Fibroblast of lung (primary cell): ENCODE results near the gene PDP2. TPM values are rescaled to one million over a fixed set of nuclear protein-coding genes. Genes with fewer than 3 reads are reported as not detected.

ENCODE experiments used
- DNase-seq, 2 donors: peaks; one replicate each; pipeline versions ENCODE4 v3.0.0 to v3.0.0-alpha.2; 2010; ENCODE audit warnings: low read depth in 2 of 2
- H2AFZ ChIP-seq: 2 replicates; pipeline ENCODE4 v1.5.1; 2012; ENCODE audit warnings: low read length, control low read depth, inconsistent platforms
- H3K27ac ChIP-seq: 2 replicates; pipeline ENCODE4 v1.5.1; 2011; ENCODE audit warnings: low read length, control low read depth; ENCODE audit not compliant: insufficient read depth
- H3K27me3 ChIP-seq: 2 replicates; pipeline ENCODE4 v1.5.1; 2011; ENCODE audit warnings: mild to moderate bottlenecking, low read length; ENCODE audit not compliant: control insufficient read depth, insufficient read depth
- H3K36me3 ChIP-seq: 2 replicates; pipeline ENCODE4 v1.5.1; 2011; ENCODE audit warnings: low read length; ENCODE audit not compliant: control insufficient read depth, insufficient read depth
- H3K4me1 ChIP-seq: 2 replicates; pipeline ENCODE4 v1.5.1; 2011; ENCODE audit warnings: low read length; ENCODE audit not compliant: control insufficient read depth, insufficient read depth; ENCODE audit errors: extremely low read depth
- H3K4me2 ChIP-seq: 2 replicates; pipeline ENCODE4 v1.5.1; 2011; ENCODE audit warnings: low read length, control low read depth; ENCODE audit not compliant: insufficient read depth; ENCODE audit errors: extremely low read depth
- H3K4me3 ChIP-seq, 4 experiments: fragments of 200-600 bp in 1 of 4; sonication (generic) in 1 of 4; replicated peaks in 1 of 4; 2 replicates each; pipeline ENCODE4 v1.5.1; 2011 to 2016; ENCODE audit warnings: low read length in 4 of 4, low read depth in 3 of 4, mild to moderate bottlenecking in 3 of 4, control low read depth in 2 of 4, inconsistent platforms in 1 of 4, mixed read lengths in 1 of 4; ENCODE audit not compliant: insufficient read depth in 1 of 4; ENCODE audit errors: control extremely low read depth in 1 of 4
- H3K79me2 ChIP-seq: 2 replicates; pipeline ENCODE4 v1.5.1; 2012; ENCODE audit warnings: mild to moderate bottlenecking, low read length, inconsistent platforms; ENCODE audit not compliant: control insufficient read depth, insufficient read depth
- H3K9ac ChIP-seq: 2 replicates; pipeline ENCODE4 v1.5.1; 2011; ENCODE audit warnings: mild to moderate bottlenecking, low read length, control low read depth; ENCODE audit not compliant: insufficient read depth
- H3K9me3 ChIP-seq: 2 replicates; pipeline ENCODE4 v1.5.1; 2012; ENCODE audit warnings: low read depth, low read length; ENCODE audit not compliant: control insufficient read depth, insufficient read depth
- H4K20me1 ChIP-seq: 2 replicates; pipeline ENCODE4 v1.5.1; 2011; ENCODE audit warnings: low read length; ENCODE audit not compliant: control insufficient read depth, insufficient read depth; ENCODE audit errors: extremely low read depth
- CTCF ChIP-seq, 2 donors: IDR thresholded peaks in 1 of 2; conservative IDR thresholded peaks in 1 of 2; 1 replicate in 1 of 2; 2 replicates in 1 of 2; pipeline ENCODE4 v1.5.1; 2011 to 2012; ENCODE audit warnings: low read length in 2 of 2, control low read depth in 1 of 2, inconsistent platforms in 1 of 2, low read depth in 1 of 2, mild to moderate bottlenecking in 1 of 2
- EZH2 ChIP-seq: IDR thresholded peaks from 2 replicates; pipeline ENCODE4 v1.5.1; 2012; ENCODE audit warnings: low read length, control low read depth, mild to moderate bottlenecking; ENCODE audit errors: missing control alignments
- polyA plus RNA-seq, 2 donors: library from polyadenylated mRNA; depleted of rRNA in 1 of 2; stranded (reverse) in 1 of 2; unstranded in 1 of 2; fragments of >200 nt; gene quantifications; 2 replicates each; pipeline ENCODE4 v1.2.1, GENCODE V29; 2011 to 2012; ENCODE audit warnings: missing spikeins in 1 of 2
- total RNA-seq: library from RNA; depleted of rRNA; stranded (reverse); fragments of >200 nt; gene quantifications from 2 replicates; pipeline ENCODE4 v1.2.1, GENCODE V29; 2014

The PDP2 gene
- total and polyA plus RNA-seq, 2 donors (not counting 1 experiment from before 2014, with no cell fraction given): 10.9 to 11.6 TPM

GRCh38 chr16:66856184-66856730 is 24.1 kb upstream of the PDP2 start:
- H3K4me3 ChIP-seq: no peak overlapping the region
- no peak overlapping the region for H3K9ac ChIP-seq
- H3K36me3 ChIP-seq: no peaks in the 10 kb centered on the region
- TF ChIP-seq CTCF (conservative IDR thresholded peaks at IDR 0.05 in 1 of 2, IDR thresholded peaks at IDR 0.05 in 1 of 2; ENCODE audit: low read depth in 1 of 2, low read length in 2 of 2) (no peak), EZH2 (no peak)
- H3K27ac ChIP-seq: no peak overlapping the region
- H3K79me2 ChIP-seq: no peaks in the 10 kb centered on the region
- no peaks in the 10 kb centered on the region for H4K20me1 ChIP-seq
- no peaks in the 10 kb centered on the region for H3K27me3 ChIP-seq
- DNase-seq: no peak
- no peaks in the 10 kb centered on the region for H3K4me1 ChIP-seq
- H2AFZ ChIP-seq: no peak overlapping the region
- H3K4me2 ChIP-seq: no peak overlapping the region
- H3K9me3 ChIP-seq: no peaks in the 10 kb centered on the region

DNA sequence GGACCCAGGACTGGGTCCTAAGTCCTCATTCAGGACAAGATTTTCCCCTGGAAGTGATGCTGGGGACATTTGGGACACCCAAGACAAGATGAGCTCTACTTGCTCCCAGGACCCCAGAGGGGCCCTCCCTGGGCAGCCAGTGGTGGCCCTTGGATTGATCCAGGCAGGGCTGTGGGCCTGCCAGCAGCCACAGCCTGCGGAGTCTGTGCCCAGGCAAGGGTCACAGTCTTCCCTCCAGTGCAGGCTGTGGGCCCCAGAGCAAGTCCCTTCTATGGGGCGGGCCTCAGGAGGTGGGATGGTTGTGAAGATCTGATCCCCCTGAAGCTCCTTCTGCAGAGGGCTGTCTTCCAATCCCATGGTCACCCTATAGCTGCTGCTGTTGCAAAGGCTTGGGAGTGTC is 23.5 kb upstream of the PDP2 start:
- no peaks in the 10 kb centered on the region for H3K36me3 ChIP-seq
- H3K4me1 ChIP-seq: no peaks in the 10 kb centered on the region
- no peaks in the 10 kb centered on the region for H3K79me2 ChIP-seq
- no peak overlapping the region for H2AFZ ChIP-seq
- no peaks in the 10 kb centered on the region for H4K20me1 ChIP-seq
- H3K9me3 ChIP-seq: no peaks in the 10 kb centered on the region
- no peak overlapping the region for H3K4me2 ChIP-seq
- no peak overlapping the region for H3K9ac ChIP-seq
- TF ChIP-seq EZH2 (no peak), CTCF (conservative IDR thresholded peaks at IDR 0.05 in 1 of 2, IDR thresholded peaks at IDR 0.05 in 1 of 2; ENCODE audit: low read depth in 1 of 2, low read length in 2 of 2) (no peak)
- no peaks in the 10 kb centered on the region for H3K27me3 ChIP-seq
- no peak overlapping the region for H3K4me3 ChIP-seq
- no peak for DNase-seq
- H3K27ac ChIP-seq: no peak overlapping the region

- Histone ChIP-seq H3K79me2 (no peaks in the 10 kb centered on the region), H3K27ac (no peak overlapping the region), H2AFZ (no peak overlapping the region), H3K4me3 (no peak overlapping the region), H3K36me3 (no peaks in the 10 kb centered on the region), H4K20me1 (no peaks in the 10 kb centered on the region), H3K9ac (no peak overlapping the region), H3K4me1 (no peaks in the 10 kb centered on the region), H3K27me3 (no peaks in the 10 kb centered on the region), H3K9me3 (no peaks in the 10 kb centered on the region), H3K4me2 (no peak overlapping the region)
- TF ChIP-seq EZH2 (no peak), CTCF (conservative IDR thresholded peaks at IDR 0.05 in 1 of 2, IDR thresholded peaks at IDR 0.05 in 1 of 2; ENCODE audit: low read depth in 1 of 2, low read length in 2 of 2) (no peak)
- DNase-seq: no peak
Measured at GRCh38 chr16:66857437-66857836, 22.9 kb upstream of the PDP2 start.
